GM23338 (cell line): ENCODE data around the gene MUC13.

Experiments
- CTCF ChIP-seq, 2 experiments: fragments of 200-600 bp in 1 of 2; sonication (generic) in 1 of 2; conservative IDR thresholded peaks; 2 replicates each; pipeline versions ENCODE4 v1.5.1 to v1.6.1; 2016 to 2017; ENCODE audit warnings: antibody characterized with exemption in 2 of 2, low read depth in 2 of 2, mild to moderate bottlenecking in 2 of 2, moderate library complexity in 1 of 2
- EZH2phosphoT487 ChIP-seq: fragments of 200-600 bp; sonication (generic); IDR thresholded peaks from one replicate; pipeline ENCODE4 v1.8.1; 2018; ENCODE audit warnings: antibody characterized with exemption; ENCODE audit not compliant: unreplicated experiment
- REST ChIP-seq: IDR thresholded peaks from one replicate; pipeline ENCODE4 v1.6.1; 2018; ENCODE audit warnings: antibody characterized with exemption; ENCODE audit not compliant: unreplicated experiment

GRCh38 chr3:124919756-124920155 is 14.8 kb downstream of the MUC13 start:
- no peak for TF ChIP-seq CTCF (conservative IDR thresholded peaks at IDR 0.05; ENCODE audit: low read depth in 2 of 2)
- TF ChIP-seq REST = no peak
- TF ChIP-seq EZH2phosphoT487 = no peak
